GM18505 (cell line): ENCODE data around the gene AHR.
A peak's percentile ranks its signal among the peaks of the same experiment; 100 is the strongest.

Source experiments
- ATAC-seq: cut with Tn5 transposase; IDR thresholded peaks from one replicate; pipeline ENCODE4 v1.9.1; 2021; ENCODE audit not compliant: unreplicated experiment
- POLR2A ChIP-seq: IDR thresholded peaks from 4 replicates; pipeline ENCODE4 v1.6.1; 2011; ENCODE audit warnings: borderline replicate concordance; ENCODE audit not compliant: insufficient read depth, insufficient read length; ENCODE audit errors: extremely low read depth

AHR gene

DNA sequence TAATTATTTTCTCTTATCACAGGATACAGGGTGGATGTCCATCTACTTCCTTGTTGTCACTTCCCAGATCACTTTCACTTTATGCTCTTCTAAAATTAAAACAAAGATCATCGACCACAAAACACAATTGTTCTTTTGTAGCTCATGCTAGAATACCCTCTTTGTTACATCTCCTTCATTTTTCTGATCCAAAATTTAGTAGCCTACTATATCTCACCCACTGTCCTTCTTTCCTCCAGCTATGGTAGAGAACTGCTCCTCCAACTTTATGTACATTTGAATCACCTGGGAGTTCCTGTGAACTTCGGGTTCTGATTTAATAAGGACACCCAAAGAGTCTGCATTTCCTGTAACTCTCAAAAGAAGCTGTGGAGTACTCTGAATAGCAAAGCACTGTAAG is 1.2 kb upstream of the AHR start:
- no peak for ATAC-seq
- no peak for TF ChIP-seq POLR2A

DNA sequence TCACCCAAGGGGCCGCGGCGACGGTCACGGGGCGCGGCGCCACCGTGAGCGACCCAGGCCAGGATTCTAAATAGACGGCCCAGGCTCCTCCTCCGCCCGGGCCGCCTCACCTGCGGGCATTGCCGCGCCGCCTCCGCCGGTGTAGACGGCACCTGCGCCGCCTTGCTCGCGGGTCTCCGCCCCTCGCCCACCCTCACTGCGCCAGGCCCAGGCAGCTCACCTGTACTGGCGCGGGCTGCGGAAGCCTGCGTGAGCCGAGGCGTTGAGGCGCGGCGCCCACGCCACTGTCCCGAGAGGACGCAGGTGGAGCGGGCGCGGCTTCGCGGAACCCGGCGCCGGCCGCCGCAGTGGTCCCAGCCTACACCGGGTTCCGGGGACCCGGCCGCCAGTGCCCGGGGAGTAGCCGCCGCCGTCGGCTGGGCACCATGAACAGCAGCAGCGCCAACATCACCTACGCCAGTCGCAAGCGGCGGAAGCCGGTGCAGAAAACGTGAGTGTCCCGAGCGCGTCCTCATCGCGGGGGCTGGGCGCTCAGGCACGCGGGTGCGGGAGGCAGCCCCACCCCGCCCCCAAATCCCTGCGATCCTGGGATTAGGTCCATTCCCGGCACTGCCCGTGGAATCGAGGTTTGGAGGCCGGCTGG is 509 bp downstream of the AHR start:
- peak; percentile 35 for ATAC-seq
- peak; percentile 19 for TF ChIP-seq POLR2A

DNA sequence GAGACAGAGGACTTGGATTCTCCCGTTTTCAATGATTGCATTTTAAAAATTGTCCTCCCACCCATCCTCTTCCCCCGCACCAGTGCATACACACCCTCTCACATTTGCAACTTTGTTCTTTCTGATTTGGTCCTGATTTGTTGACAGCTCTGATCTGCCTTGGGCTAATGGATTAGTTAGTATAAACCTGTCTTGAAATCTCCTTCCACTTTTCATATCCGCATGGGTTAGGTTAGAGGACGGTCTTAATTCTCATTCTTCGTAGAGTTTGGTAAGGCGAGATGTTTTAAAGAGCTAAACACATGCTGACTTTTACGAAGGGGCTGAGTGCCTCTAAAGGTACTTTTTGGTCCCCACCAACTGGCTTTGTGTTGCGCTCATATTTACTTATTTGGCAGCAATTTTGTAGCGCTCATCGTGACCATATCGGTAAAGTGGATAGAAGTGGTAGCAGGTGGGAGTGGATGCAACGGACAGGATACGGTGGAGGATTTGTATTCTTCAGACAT is 1.1 kb downstream of the AHR start:
- no peak for TF ChIP-seq POLR2A
- peak; percentile 10 for ATAC-seq

DNA sequence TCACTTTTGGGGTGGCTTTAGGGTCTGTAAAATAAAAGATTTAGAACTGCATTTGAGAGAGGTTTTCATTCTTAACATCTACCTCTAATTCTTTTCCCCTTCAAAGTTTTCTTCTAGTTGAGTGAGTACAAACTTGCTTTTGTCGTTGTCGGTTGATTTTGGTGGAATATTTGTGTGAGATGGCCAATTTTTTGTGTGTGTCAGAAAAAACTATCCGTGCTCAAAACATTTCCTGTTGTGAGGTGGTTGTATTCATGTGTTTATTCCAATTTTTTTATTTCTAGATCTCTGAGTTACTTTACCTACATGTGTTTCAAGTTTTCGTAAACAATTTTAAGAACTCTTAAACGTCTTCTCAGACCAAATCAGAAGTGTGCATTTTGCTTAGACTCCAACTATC is 1.6 kb downstream of the AHR start:
- ATAC-seq, result no peak
- TF ChIP-seq POLR2A, result no peak

DNA sequence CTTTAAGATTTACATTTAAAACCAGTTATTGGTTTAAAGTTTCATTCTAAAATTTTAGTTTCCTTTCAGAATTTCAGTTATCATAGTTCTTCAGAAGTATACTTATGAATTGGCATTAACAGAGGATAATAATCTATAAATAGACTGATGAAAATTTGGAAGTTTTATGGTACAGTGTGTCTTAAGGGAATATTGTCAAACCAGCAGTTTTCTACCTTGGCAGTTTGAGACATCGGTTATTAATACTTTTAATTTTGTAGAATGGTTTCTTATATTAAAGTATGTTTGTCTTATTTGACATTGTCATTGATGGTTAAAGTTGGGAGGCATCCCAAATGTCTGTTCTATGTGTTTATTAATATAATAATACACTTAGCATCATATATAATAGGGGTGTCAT is 2.0 kb downstream of the AHR start:
- no peak for ATAC-seq
- TF ChIP-seq POLR2A, result no peak

DNA sequence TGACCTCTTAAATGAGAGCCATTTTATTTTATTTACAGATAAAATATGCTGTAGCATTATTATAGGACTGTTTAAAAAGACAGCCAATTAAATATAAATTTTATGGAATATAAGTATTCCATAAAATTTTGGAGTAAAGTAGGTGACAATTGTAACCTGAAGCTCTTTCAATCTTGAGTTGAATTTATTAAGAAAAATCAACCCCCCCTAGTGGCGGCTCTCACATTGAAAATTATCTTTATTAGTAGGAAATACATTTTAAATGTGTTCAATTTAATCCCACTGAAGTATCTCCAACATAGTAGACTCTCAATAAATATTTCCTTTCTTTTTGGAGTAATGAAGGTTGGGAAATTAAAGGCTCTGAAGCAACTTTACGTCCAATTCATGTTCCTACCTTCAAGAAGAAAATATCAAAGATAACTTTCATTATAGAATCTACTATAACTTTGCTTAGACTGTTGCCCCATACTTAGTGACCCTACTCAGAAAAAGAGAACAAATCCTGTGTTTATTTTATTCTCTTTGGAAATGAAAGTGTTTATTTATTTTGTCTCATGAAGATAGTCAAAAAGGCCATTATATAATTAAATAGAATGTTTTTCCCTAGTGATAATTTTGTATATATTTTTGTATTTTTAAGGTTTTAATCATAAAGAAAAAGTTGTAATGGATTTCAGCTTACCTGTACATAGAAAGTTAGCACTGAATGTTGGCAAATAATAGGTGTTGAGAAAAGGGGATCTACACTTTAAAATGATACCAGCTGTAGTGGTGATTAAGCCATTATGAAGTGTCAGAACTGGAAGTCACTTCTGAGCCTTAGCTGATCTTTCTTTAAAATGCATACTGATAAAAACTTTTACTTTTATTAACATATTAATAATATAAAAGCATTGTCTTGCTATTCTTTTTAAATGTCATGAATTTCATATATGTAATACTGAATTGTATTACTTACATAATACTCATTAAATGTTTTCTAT is 3.3 kb downstream of the AHR start:
- no peak for TF ChIP-seq POLR2A
- ATAC-seq, result no peak

DNA sequence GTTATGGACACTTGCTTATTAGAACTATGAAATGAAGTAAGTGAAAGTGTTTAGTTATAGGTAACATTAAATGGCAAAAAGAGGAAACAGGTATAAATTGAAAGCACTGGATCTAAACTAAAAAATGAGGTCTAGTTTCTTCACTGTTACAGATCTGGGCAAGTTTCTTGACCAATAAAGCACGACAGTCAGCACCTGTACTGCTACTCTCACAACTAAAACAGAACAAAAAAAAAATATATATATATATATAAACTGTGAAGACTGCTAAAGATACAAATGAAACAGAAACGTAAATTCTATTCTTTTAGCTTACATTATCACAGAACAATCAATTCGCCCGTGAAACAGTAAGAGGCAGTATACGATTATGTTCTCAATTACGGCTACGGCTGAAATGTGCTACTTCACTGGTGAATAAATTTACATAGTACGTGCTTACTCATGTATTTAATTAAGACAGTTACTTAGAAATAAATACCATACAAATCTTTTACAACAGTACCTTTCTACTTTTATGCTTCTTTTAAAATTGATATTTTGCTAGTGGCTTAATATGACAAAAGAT is 4.2 kb downstream of the AHR start:
- peak; percentile 26 for ATAC-seq
- TF ChIP-seq POLR2A, result no peak

DNA sequence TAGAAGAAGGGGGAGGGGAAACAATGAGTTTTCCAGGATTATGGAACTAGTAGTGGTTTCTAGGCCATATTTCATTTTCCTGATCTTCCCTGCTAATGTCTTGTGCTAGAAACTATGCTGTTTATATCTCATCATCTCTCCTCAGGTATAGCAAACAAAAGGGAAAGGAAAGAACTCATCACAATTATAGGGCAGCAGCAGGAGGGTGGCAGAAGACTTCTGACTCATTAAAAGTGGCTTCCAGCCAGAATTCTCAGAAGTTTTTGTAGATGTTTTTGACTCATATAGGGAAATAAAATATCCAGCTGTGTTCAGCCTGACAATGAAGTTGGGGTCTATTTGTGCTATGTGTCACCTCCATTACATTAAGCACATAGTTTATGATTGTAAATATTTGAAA is 6.5 kb downstream of the AHR start:
- TF ChIP-seq POLR2A, result no peak
- peak; percentile 37 for ATAC-seq

DNA sequence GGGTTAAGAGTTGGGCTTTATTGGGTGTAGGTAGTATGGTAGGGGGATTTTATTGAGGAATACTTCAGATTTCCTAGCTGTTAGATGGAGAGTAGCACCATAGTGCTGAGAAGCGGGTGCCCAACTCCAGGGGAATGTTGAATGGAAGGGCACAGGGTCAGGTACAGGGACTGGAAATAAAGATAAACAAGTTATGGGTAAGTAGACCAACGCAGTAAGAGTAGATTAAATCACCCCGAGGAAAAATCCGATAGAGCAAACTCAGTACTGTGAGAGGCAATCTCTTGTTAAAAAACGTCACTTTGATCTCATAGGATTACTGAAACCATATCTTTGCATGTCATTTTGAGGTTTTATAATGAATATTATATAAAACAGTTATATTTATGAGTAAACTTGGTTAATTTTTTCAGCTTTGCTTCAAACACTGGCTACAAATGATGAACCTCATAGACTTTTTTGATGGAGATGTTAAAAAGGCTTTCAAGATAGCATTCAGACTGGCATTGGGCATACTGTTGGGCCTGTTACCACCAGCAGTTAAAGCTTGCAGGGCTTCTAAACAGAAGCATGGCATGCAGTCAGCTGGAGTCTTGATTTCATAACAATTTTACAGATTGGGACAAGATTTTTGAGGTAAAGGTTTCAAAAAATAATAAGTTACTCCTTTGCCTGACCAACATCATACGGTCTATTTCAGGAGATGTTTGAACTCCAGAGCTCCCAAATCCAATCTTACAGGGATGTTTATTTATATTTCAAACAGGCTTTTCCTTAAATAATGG is 7.1 kb downstream of the AHR start:
- no peak for ATAC-seq
- no peak for TF ChIP-seq POLR2A

DNA sequence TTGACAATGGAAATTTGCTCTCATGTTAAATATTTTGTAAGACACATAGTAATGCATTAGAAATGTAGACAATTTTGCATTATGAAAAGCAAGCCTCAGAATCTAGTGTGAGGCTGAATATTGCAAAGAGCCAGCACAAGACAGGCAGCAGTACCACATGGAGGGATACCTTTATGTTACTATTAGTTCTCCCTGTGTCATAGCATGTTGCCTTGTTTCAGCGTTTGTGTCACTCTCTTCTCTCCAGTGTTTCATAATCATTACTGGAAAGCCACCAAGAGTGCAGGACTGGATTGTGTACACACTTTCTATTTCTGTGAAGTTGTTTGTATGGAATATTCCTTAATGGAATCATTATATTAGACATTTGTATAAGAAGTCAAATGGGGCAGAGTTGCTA is 8.5 kb downstream of the AHR start:
- TF ChIP-seq POLR2A, result no peak
- ATAC-seq, result no peak

DNA sequence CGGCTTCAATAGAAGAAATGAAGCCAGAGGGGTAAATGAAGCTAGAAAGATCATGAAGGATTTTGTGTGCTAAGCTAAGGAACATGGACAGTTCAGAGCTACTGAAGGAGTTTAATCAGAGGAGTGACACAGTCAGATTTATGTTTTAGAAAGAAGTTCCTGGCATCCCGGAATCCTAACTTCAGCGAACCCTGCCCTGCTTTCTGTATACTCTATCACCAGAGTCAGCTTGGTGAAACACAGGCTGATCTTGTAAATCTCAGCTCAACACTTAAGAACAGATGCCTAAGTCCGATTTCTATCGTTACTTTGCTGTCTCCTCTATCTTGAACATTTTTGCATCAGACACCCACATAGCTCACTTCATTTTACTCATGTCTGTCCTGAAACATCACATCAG is 9.1 kb downstream of the AHR start:
- no peak for ATAC-seq

DNA sequence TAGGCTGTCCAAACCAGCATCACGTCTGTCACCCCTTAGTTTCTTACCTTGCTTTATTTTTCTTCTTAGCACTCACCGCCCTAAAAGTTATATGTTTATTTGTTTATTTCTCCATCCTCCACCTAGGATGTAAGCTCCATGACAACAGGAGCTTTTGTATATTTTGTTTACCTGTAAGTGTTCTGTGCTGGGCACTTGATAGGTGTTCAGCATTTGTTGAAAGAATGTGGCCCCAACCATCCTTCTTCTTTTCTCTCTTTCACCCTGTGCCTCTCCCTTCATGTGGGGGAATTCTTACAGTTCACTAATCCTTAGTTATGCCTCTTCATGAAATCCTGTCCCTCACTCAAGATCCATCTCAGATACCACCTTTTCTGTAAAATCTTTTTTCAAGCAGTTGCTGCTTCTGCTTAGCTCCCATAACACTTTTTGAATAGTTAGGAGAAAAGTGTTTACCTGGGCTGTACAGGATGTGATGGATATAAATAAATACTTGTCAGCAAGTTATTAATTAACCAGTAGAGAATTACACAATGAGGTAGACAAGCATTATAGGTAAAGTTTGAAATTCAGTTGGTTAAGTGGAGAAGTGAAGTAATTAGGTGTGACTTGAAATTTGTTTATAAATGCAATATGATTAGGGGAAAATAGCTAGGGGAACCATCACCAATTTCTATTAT is 9.7 kb downstream of the AHR start:
- ATAC-seq, result no peak
- TF ChIP-seq POLR2A, result no peak

More for the DNA sequence above, 9.1 kb downstream of the AHR start:
- TF ChIP-seq POLR2A, result no peak
